Lower leg skin (tissue), 3 donors: ENCODE measurements around the gene BLTP3A.
"Not testable (repeated sequence)": the region's sequence is repeated elsewhere in the genome, so short reads cannot be mapped to it uniquely, and the experiment has no call there.

ENCODE experiments used
- CTCF ChIP-seq, 3 donors: fragments of 450-650 bp; IDR thresholded peaks; one replicate each; pipeline ENCODE4 v1.5.1; 2016; ENCODE audit warnings: antibody characterized with exemption in 3 of 3, mild to moderate bottlenecking in 3 of 3, moderate library complexity in 2 of 3
- POLR2A ChIP-seq, 2 donors: fragments of 450-650 bp; IDR thresholded peaks; one replicate each; pipeline ENCODE4 v1.6.1; 2016 to 2017; ENCODE audit warnings: antibody characterized with exemption in 2 of 2, mild to moderate bottlenecking in 1 of 2, moderate library complexity in 1 of 2

GRCh38 chr6:34744294-34744647, 47.6 kb upstream of the BLTP3A start:
- TF ChIP-seq CTCF, POLR2A (IDR thresholded peaks at IDR 0.05): not testable (repeated sequence)
